HFF-Myc (cell line): ENCODE results near the gene BARHL1.
A peak's percentile ranks its signal among the peaks of the same experiment; 100 is the strongest.

Experiments used
- DNase-seq: peaks from one replicate; pipeline ENCODE4 v3.0.0-alpha.2; 2011; ENCODE audit warnings: low read depth; ENCODE audit errors: extremely low read depth
- H3K4me3 ChIP-seq: replicated peaks from 2 replicates; pipeline ENCODE4 v1.5.1; 2011; ENCODE audit warnings: low read depth, mild to moderate bottlenecking, control low read depth, low read length
- CTCF ChIP-seq: IDR thresholded peaks from 2 replicates; pipeline ENCODE4 v1.5.1; 2012; ENCODE audit warnings: mild to moderate bottlenecking, low read depth, low read length, control low read depth; ENCODE audit errors: missing control alignments

The BARHL1 gene

GRCh38 chr9:132622159-132622558, 39.8 kb downstream of the BARHL1 start:
- H3K4me3 ChIP-seq: no peak overlapping the region
- peak; percentile 10 for DNase-seq
- TF ChIP-seq CTCF: no peak

GRCh38 chr9:132626285-132626684, 43.9 kb downstream of the BARHL1 start:
- no peak for DNase-seq
- no peak for TF ChIP-seq CTCF
- H3K4me3 ChIP-seq: no peak overlapping the region

DNA sequence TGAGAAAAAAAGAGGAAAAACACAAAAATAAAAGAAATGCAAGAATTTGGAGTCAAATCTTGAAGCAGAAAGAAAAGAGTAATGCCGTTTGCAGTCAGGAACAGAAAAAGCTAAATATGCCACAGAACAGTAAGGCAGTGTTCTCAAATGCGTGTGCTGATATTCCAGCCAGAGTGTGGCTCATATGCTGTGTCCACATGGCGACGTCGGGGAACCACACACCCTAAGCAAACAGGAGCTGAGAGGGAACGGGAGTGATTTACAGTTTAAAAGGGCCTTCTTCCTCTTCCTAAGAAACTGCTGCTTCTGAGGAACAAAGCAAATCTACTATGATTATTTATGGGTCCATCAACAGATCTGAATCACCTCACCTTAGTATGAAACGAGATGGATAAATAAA, 44.7 kb downstream of the BARHL1 start:
- no peak for TF ChIP-seq CTCF
- no peak overlapping the region for H3K4me3 ChIP-seq
- DNase-seq: no peak

- no peak for DNase-seq
- no peak overlapping the region for H3K4me3 ChIP-seq
- TF ChIP-seq CTCF: no peak
Measured at GRCh38 chr9:132627594-132627993, 45.2 kb downstream of the BARHL1 start.

DNA sequence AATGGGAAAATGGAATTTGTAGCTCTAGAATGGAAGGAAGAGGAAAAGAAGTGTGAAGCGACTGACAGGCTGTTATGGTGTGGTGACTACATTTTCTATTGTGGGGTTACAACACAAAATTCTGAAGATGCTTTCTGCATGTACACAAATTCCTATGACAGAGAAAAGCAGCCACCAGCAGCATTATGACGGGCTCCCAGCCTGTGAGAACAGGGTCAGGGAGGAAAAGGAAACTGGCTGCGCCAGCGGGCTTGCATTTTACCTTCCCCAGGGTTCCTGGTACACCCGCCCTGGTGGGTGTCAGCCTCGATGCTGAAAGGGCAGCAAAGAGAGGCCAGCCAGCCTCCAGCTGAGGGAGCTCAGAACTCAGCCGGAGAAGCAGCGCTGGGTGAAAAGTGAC, 46.3 kb downstream of the BARHL1 start:
- no peak for DNase-seq
- TF ChIP-seq CTCF: no peak
- no peak overlapping the region for H3K4me3 ChIP-seq

GRCh38 chr9:132630116-132630515, 47.7 kb downstream of the BARHL1 start:
- no peak for TF ChIP-seq CTCF
- DNase-seq: no peak
- H3K4me3 ChIP-seq: no peak overlapping the region

GRCh38 chr9:132630811-132631210, 48.4 kb downstream of the BARHL1 start:
- H3K4me3 ChIP-seq: no peak overlapping the region
- no peak for TF ChIP-seq CTCF
- no peak for DNase-seq
